H9 (cell line): ENCODE data around the gene FAM193A. TPM values are rescaled to one million over a fixed set of nuclear protein-coding genes. Genes with fewer than 3 reads are reported as not detected.

ENCODE experiments used
- DNase-seq: peaks from one replicate; pipeline ENCODE4 v3.0.0-alpha.2; 2017
- H2AFZ ChIP-seq: one replicate; pipeline ENCODE4 v1.6.1; 2013; ENCODE audit warnings: mild to moderate bottlenecking, low read length, control low read depth, moderate library complexity
- H2AK5ac ChIP-seq: 2 replicates; pipeline ENCODE4 v1.6.1; 2013; ENCODE audit warnings: low read length, control low read depth, mixed read lengths; ENCODE audit not compliant: insufficient read length
- H2BK120ac ChIP-seq: one replicate; pipeline ENCODE4 v1.6.1; 2013; ENCODE audit warnings: low read depth, mild to moderate bottlenecking, low read length, control low read depth, inconsistent platforms; ENCODE audit not compliant: poor library complexity, severe bottlenecking
- H2BK12ac ChIP-seq: 2 replicates; pipeline ENCODE4 v1.6.1; 2013; ENCODE audit warnings: low read length, control low read depth, mixed read lengths, low read depth; ENCODE audit not compliant: insufficient read length
- H2BK15ac ChIP-seq: 2 replicates; pipeline ENCODE4 v1.6.1; 2013; ENCODE audit warnings: low read depth, low read length, control low read depth
- H2BK20ac ChIP-seq: one replicate; pipeline ENCODE4 v1.6.1; 2013; ENCODE audit warnings: low read depth, mild to moderate bottlenecking, low read length, control low read depth, inconsistent platforms; ENCODE audit not compliant: poor library complexity, severe bottlenecking
- H2BK5ac ChIP-seq: 2 replicates; pipeline ENCODE4 v1.6.1; 2013; ENCODE audit warnings: low read length, control low read depth, mixed read lengths; ENCODE audit not compliant: insufficient read length
- H3K14ac ChIP-seq: 2 replicates; pipeline ENCODE4 v1.6.1; 2013; ENCODE audit warnings: low read length, control low read depth; ENCODE audit not compliant: insufficient read depth
- H3K18ac ChIP-seq: 2 replicates; pipeline ENCODE4 v1.6.1; 2013; ENCODE audit warnings: low read depth, mild to moderate bottlenecking, mixed read lengths, low read length, control low read depth; ENCODE audit not compliant: insufficient read length
- H3K23ac ChIP-seq: 2 replicates; pipeline ENCODE4 v1.6.1; 2013; ENCODE audit warnings: low read length, control low read depth, mixed read lengths, low read depth; ENCODE audit not compliant: insufficient read length
- H3K23me2 ChIP-seq: 2 replicates; pipeline ENCODE4 v1.6.1; 2013; ENCODE audit warnings: low read depth, mild to moderate bottlenecking, mixed read lengths, low read length, control low read depth; ENCODE audit not compliant: insufficient read length, poor library complexity, severe bottlenecking
- H3K27ac ChIP-seq: 2 replicates; pipeline ENCODE4 v1.5.1; 2013; ENCODE audit warnings: low read length, control low read depth, mixed read lengths, low read depth; ENCODE audit not compliant: insufficient read length
- H3K27me3 ChIP-seq: 2 replicates; pipeline ENCODE4 v1.6.1; 2013; ENCODE audit warnings: low read length, control low read depth, inconsistent platforms; ENCODE audit not compliant: insufficient read depth
- H3K4ac ChIP-seq: 2 replicates; pipeline ENCODE4 v1.6.1; 2013; ENCODE audit warnings: low read depth, mild to moderate bottlenecking, control low read depth, inconsistent platforms, low read length, moderate library complexity
- H3K4me1 ChIP-seq: 2 replicates; pipeline ENCODE4 v1.6.1; 2013; ENCODE audit warnings: low read length, control low read depth, inconsistent platforms; ENCODE audit not compliant: insufficient read depth
- H3K4me2 ChIP-seq: 2 replicates; pipeline ENCODE4 v1.6.1; 2013; ENCODE audit warnings: low read length, control low read depth, mixed read lengths; ENCODE audit not compliant: insufficient read length, insufficient read depth
- H3K56ac ChIP-seq: 2 replicates; pipeline ENCODE4 v1.6.1; 2013; ENCODE audit warnings: low read depth, mild to moderate bottlenecking, mixed read lengths, low read length, control low read depth; ENCODE audit not compliant: insufficient read length
- H3K79me1 ChIP-seq: 2 replicates; pipeline ENCODE4 v1.6.1; 2013; ENCODE audit warnings: low read depth, mild to moderate bottlenecking, moderate library complexity, low read length, control low read depth, inconsistent platforms; ENCODE audit not compliant: insufficient read depth, poor library complexity, severe bottlenecking
- H3K79me2 ChIP-seq: 2 replicates; pipeline ENCODE4 v1.6.1; 2013; ENCODE audit warnings: low read length, control low read depth, inconsistent platforms; ENCODE audit not compliant: insufficient read depth
- H3K9ac ChIP-seq: 2 replicates; pipeline ENCODE4 v1.6.1; 2013; ENCODE audit warnings: low read length, control low read depth, mixed read lengths; ENCODE audit not compliant: insufficient read length; ENCODE audit errors: extremely low read depth
- H3K9me3 ChIP-seq: one replicate; pipeline ENCODE4 v1.6.1; 2013; ENCODE audit warnings: low read depth, low read length, inconsistent platforms; ENCODE audit not compliant: control insufficient read depth
- H3T11ph ChIP-seq: one replicate; pipeline ENCODE4 v1.6.1; 2013; ENCODE audit warnings: mild to moderate bottlenecking, low read length, control low read depth, inconsistent platforms
- H4K20me1 ChIP-seq: one replicate; pipeline ENCODE4 v1.6.1; 2013; ENCODE audit not compliant: control insufficient read depth, insufficient read length, insufficient read depth
- H4K5ac ChIP-seq: 2 replicates; pipeline ENCODE4 v1.6.1; 2013; ENCODE audit warnings: low read depth, mild to moderate bottlenecking, mixed read lengths, low read length, control low read depth; ENCODE audit not compliant: insufficient read length
- H4K8ac ChIP-seq: replicated peaks from 2 replicates; pipeline ENCODE4 v1.6.1; 2013; ENCODE audit warnings: low read length, control low read depth, mixed read lengths, low read depth; ENCODE audit not compliant: insufficient read length
- H4K91ac ChIP-seq: 2 replicates; pipeline ENCODE4 v1.6.1; 2013; ENCODE audit warnings: low read depth, mild to moderate bottlenecking, moderate library complexity, mixed read lengths, low read length, control low read depth; ENCODE audit not compliant: insufficient read length
- H3K27ac Mint-ChIP-seq, 3 experiments: 2 replicates in 2 of 3; 3 replicates in 1 of 3; pipeline ENCODE4 v1.8.0; 2020 to 2021; ENCODE audit warnings: mixed read lengths in 3 of 3, mild to moderate bottlenecking in 1 of 3, moderate library complexity in 1 of 3
- H3K27me3 Mint-ChIP-seq: 2 replicates; pipeline ENCODE4 v1.8.0; 2021; ENCODE audit warnings: low read depth, mild to moderate bottlenecking, moderate library complexity, mixed read lengths
- H3K36me3 Mint-ChIP-seq, 3 experiments: 2 replicates in 2 of 3; 3 replicates in 1 of 3; pipeline ENCODE4 v1.8.0; 2020 to 2021; ENCODE audit warnings: low read depth in 3 of 3, mixed read lengths in 3 of 3; ENCODE audit not compliant: insufficient read depth in 1 of 3
- H3K4me1 Mint-ChIP-seq, 2 experiments: 2 replicates each; pipeline ENCODE4 v1.8.0; 2020; ENCODE audit warnings: mixed read lengths in 2 of 2
- H3K4me3 Mint-ChIP-seq, 2 experiments: 2 replicates in 1 of 2; 3 replicates in 1 of 2; pipeline ENCODE4 v1.8.0; 2020 to 2021; ENCODE audit warnings: mild to moderate bottlenecking in 2 of 2, mixed read lengths in 2 of 2, moderate library complexity in 1 of 2
- H3K9me3 Mint-ChIP-seq, 2 experiments: 2 replicates in 1 of 2; 3 replicates in 1 of 2; pipeline ENCODE4 v1.8.0; 2020; ENCODE audit warnings: mild to moderate bottlenecking in 2 of 2, mixed read lengths in 2 of 2, moderate library complexity in 1 of 2
- CTCF ChIP-seq: fragments of 200-600 bp; sonication (generic); conservative IDR thresholded peaks from 3 replicates; pipeline ENCODE4 v1.8.0; 2021; ENCODE audit warnings: antibody characterized with exemption, mild to moderate bottlenecking
- WGBS: extraction: QIAGEN DNeasy Blood & Tissue Kit; methylation state at CpG from one replicate; pipeline ENCODE4 v1.1.7; 2013; ENCODE audit warnings: missing lambda C conversion rate, low lambda C conversion rate, mixed read lengths; ENCODE audit not compliant: insufficient read length; ENCODE audit errors: extremely low coverage; 5-methylcytosine and 5-hydroxymethylcytosine counted together
- total RNA-seq: library from RNA; stranded (reverse); gene quantifications from 2 replicates; pipeline ENCODE4 v1.2.1, GENCODE V29; 2021

The FAM193A gene
- total RNA-seq, 1 experiment from 2014 or later, result 36.9 TPM

GRCh38 chr4:2754848-2755819, 218.7 kb downstream of the FAM193A start:
- Histone ChIP-seq H4K8ac (no peak overlapping the region), H3K4me2 (peak overlapping the region; percentile 36), H2AFZ (no peak overlapping the region), H3K23me2 (peaks cover 4% of the 10 kb centered on the region), H4K20me1 (no peaks in the 10 kb centered on the region), H3T11ph (no peak overlapping the region), H3K4me1 (no peaks in the 10 kb centered on the region), H3K18ac (no peak overlapping the region), H2BK12ac (no peak overlapping the region), H2BK20ac (no peak overlapping the region), H3K4ac (no peak overlapping the region), H2AK5ac (no peak overlapping the region), H3K27ac (no peak overlapping the region), H3K79me2 (peaks cover 2% of the 10 kb centered on the region; the same call in 1 of the 2 replicates), H2BK15ac (no peak overlapping the region), H3K56ac (no peak overlapping the region), H4K91ac (no peak overlapping the region), H3K9me3 (no peaks in the 10 kb centered on the region), H3K9ac (peak overlapping the region; percentile 10), H3K79me1 (no peaks in the 10 kb centered on the region), H3K23ac (no peak overlapping the region), H3K27me3 (no peaks in the 10 kb centered on the region), H3K14ac (no peak overlapping the region), H2BK120ac (no peak overlapping the region), H2BK5ac (no peak overlapping the region), H4K5ac (no peak overlapping the region)
- H3K9me3 Mint-ChIP-seq, result no peaks in the 10 kb centered on the region
- no peaks in the 10 kb centered on the region for H3K27me3 Mint-ChIP-seq
- no peak for TF ChIP-seq CTCF
- WGBS, result no CpG with 5 or more reads among the region's 23 CpGs
- peaks cover 0 to 4% (median 0%) of the 10 kb centered on the region in 3 experiments; a peak in 1 of 7 replicates for H3K36me3 Mint-ChIP-seq
- no peak for DNase-seq
- peak overlapping the region; percentile 57 to 76 for H3K4me3 Mint-ChIP-seq
- peaks cover 11 to 23% of the 10 kb centered on the region in 2 experiments for H3K4me1 Mint-ChIP-seq
- no peak overlapping the region for H3K27ac Mint-ChIP-seq
